GM12865 (cell line): ENCODE measurements around the gene GRIA4.
"Not testable (repeated sequence)": the region's sequence is repeated elsewhere in the genome, so short reads cannot be mapped to it uniquely, and the experiment has no call there.

Source experiments
- DNase-seq: peaks from one replicate; pipeline ENCODE4 v3.0.0; 2010; ENCODE audit warnings: low read depth
- H3K4me3 ChIP-seq: 2 replicates; pipeline ENCODE4 v1.5.1; 2011; ENCODE audit warnings: mild to moderate bottlenecking, low read depth, low read length, control low read depth
- CTCF ChIP-seq: IDR thresholded peaks from 2 replicates; pipeline ENCODE4 v1.5.1; 2011; ENCODE audit warnings: low read length, control low read depth, low read depth, inconsistent platforms; ENCODE audit not compliant: insufficient read depth; ENCODE audit errors: missing control alignments

The GRIA4 gene

GRCh38 chr11:105774899-105775298 lies 165.0 kb downstream of the GRIA4 start:
- TF ChIP-seq CTCF, result no peak

GRCh38 chr11:105780781-105781525 lies 171.1 kb downstream of the GRIA4 start:
- DNase-seq, result no peak
- TF ChIP-seq CTCF, result no peak
- no peak overlapping the region for H3K4me3 ChIP-seq

More at GRCh38 chr11:105774899-105775298, 165.0 kb downstream of the GRIA4 start:
- DNase-seq, result no peak
- H3K4me3 ChIP-seq, result no peak overlapping the region

- DNase-seq, result no peak
- TF ChIP-seq CTCF, result no peak
- H3K4me3 ChIP-seq, result no peak overlapping the region
Observed at GRCh38 chr11:105781807-105782206, 171.9 kb downstream of the GRIA4 start.

GRCh38 chr11:105783216-105783615 lies 173.3 kb downstream of the GRIA4 start:
- no peak for TF ChIP-seq CTCF
- no peak overlapping the region for H3K4me3 ChIP-seq
- DNase-seq, result no peak

DNA sequence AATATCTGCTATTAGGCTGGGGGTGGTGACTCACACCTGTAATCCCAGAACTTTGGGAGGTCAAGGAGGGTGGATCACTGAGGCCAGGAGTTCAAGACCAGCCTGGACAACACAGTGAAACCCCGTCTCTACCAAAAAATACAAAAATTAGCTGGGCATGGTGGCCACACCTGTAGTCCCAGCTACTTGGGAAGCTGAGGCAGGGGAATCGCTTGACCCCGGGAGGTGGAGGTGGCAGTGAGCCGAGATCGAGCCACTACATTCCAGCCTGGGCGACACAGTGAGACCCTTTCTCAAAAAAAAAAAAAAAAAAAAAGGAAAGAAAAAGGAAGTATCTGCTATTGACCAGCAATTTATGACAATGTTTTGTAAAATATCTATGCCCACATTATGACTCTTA lies 176.0 kb downstream of the GRIA4 start:
- H3K4me3 ChIP-seq, DNase-seq: not testable (repeated sequence)

GRCh38 chr11:105786741-105787140 lies 176.9 kb downstream of the GRIA4 start:
- DNase-seq, result no peak
- no peak for TF ChIP-seq CTCF
- no peak overlapping the region for H3K4me3 ChIP-seq

DNA sequence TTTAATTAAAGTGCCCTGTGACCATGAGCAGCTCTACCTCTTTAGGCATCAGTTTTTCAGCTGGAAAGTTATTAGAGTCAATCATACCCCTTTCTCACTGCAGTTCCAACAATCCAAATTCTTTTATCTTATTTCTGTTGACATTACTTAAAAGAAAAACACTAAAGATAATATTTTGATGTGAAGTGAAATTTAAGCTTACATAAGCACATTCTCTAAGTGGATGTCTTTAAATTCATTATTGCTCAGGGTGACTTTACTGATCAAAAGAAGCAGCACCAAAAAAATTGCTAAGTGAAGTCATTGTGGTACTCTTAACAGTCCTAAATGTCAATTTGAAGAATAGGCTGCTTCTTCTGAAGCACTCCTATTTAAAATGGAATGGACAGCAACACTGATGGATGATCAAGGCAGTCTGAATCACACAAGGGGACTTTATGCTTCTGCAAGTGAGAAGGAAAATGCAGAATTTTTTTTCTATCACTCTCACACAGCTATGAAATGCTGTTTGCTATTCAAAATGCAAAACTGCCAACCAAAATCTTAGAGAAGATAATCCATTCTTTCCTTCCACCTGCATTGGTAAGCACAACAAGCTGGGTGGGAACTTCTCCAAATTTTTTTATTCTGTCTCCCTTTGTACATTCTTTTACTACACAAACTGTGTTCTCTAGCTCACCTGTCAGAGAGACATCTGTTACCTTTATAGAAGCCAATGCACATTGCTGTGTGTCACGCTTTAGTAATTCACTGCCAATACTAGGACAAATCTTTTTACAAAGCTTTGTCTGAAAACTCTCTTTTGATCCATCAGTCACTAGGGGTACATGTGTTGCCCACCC lies 179.9 kb downstream of the GRIA4 start:
- no peak for TF ChIP-seq CTCF
- no peak overlapping the region for H3K4me3 ChIP-seq

More for the DNA sequence above, 179.9 kb downstream of the GRIA4 start:
- DNase-seq, result no peak
